HG03354 (cell line): ENCODE data around the gene SLC44A3.

Experiments
- ATAC-seq: cut with Tn5 transposase; IDR thresholded peaks from one replicate; pipeline ENCODE4 v1.9.1; 2021; ENCODE audit warnings: mild to moderate bottlenecking; ENCODE audit not compliant: unreplicated experiment, poor library complexity, severe bottlenecking

Gene SLC44A3

DNA sequence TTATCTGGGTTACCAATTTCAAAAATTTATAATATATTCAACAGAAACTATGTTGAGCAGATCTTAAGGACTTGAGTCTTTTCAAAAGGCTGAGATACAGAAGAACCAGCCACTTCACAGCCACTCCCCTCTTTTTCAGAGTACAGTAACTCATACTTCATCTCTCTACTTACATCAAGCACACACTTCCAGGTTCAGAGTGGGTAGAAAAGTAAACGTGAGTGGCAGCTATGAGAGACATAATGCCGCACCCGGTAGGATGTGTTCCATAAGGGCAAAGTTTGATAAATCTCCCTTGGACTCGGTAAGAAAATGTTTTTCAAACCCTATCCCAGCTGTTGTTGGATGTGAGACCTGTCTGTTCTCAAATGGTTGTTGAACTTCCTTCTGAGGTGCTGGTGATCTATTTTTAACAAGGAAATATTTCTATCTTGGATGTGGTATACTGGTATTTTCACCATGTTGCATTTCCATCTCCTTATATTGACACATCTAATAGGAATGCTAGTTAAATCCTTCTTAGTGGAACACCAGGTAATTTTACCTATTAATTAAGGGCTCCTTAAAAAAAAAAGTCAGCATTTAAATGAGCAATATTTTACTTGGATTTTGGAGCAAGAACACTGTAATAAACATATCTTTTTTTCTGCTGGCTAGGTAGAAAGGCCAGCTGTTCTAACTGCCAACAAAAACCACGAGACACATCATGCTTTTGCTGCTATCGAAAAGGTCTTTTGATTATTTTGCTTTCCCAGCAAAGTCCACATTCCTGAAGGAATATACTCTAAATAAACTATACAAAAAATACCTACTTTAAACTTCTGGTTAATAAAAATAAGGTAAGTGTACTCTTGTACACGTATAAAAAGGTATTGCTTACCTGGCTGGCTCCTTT is 78.6 kb downstream of the SLC44A3 start:
- ATAC-seq: no peak

DNA sequence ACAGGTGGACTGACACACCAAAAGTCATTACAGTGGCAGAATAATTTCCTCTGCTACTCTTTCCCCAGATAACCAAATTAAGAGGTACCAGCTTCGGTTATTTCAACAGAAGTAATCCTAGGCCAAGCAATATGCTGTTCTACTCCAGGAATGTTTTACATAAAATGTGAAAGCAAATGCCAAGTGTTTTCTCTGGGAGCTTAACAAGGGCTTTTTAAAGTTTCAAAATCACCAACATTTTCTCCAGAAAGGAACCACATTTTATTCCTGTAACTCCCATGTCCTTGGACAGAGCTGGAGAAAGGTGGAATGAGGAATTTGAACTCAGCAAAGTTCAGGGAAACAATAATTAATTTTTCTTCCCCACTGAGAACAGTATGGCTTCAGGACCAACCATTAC is 79.6 kb downstream of the SLC44A3 start:
- ATAC-seq: no peak

DNA sequence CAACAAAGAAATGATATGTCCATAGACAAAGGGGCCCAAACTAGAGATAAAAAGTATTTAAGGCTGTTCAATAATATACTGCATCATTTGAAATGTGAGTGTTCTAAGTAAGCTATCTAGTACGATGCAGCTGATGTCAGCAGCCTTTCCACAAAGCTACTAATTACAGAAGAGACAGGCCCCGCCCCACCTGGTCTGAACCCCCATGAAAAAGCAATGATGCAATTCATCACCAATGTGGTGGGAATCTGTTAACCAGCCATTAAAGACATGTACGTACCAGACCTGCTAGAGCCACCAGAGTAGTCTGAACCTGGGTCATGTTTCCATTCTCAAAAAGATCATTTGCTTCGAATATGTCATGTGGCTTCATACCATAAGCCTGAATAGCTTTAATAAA is 81.7 kb downstream of the SLC44A3 start:
- no peak for ATAC-seq

DNA sequence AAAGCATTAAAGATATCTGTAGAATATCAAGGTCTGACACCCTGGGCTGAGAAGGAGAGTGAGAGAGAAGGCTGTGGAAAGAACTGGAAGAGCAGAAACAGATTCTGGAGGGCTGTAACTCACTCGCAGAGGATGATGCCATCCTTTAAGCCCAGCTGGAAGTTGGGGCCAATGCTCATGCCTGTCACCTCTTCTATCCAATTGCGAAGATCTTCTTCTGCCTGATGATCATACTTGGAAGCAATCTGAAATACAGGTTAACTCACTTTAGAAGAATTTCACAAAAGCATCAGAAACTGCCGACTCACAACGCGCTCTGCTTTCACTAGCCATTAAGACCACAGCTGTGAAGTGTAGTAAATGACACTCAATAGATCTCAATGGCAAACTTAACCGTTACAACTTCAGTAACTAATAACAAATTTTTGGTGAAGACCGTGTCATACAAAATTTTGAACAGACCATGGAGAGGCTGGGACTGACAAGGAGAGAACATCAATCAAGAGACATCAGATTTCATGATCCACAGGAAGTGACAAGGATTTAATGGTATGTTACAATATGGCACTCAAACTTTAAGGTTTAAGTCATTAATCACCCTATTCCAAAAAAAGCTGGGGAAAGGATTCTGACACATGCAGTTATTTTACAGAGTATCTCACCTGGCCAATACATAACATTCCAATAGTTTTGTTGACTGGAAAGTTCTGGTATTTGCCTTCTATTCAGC is 83.3 kb downstream of the SLC44A3 start:
- ATAC-seq: no peak

DNA sequence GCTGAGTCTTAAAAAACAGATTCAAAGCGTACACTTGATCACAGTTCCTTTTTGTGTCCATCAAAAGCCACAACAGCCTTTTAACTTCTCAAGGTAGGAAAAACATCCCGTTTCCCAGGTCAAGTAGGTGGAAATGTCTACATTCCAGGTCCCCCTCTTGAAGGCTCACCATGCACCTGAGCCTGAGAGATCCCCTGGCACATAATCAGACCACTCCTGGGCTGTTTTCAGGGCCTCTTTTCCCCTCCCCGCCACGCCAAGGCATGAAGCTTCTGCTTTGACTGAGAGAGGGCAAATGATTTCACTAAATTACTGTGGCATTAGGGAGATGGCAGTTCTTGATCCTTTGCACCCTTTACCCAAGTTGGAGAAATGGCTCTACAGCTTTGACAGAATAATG is 85.0 kb downstream of the SLC44A3 start:
- ATAC-seq: no peak

DNA sequence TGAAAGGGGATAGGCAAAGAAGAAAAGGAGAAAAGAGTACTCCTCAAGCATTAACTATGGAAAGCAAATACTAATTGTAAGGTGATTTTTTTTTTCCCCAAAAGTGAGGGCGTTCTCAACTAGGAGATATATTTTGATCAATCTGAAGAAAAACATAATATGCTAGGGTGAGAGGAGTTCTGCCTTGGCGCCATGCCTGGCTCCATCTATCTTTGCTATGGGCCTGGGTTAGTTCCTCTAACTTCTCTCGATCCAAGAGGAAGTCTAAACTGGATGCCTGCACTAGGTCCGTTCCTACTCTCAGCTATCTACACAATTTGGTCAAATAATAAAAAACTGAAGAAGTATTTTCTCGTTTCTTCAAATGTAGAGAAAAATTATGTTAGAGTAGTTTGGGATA is 86.2 kb downstream of the SLC44A3 start:
- no peak for ATAC-seq

DNA sequence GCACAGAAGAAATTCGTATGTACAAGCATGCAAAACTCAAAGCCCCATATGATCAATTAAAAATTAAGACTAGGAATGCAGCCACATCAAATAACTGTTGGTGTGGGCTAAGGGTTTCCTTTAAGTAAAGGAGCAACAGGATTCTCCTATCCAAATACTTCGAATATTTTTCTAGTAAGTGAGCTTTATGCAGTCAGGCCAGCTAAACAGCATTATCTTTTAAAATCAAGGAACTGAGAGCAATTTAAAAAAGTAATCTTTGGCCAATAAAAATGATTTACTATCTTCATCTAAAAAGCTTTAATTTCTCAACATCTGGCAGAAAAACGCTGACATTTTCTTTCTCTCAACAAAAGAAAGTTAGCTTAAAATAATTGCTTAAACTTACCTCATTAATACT is 87.0 kb downstream of the SLC44A3 start:
- ATAC-seq: no peak

DNA sequence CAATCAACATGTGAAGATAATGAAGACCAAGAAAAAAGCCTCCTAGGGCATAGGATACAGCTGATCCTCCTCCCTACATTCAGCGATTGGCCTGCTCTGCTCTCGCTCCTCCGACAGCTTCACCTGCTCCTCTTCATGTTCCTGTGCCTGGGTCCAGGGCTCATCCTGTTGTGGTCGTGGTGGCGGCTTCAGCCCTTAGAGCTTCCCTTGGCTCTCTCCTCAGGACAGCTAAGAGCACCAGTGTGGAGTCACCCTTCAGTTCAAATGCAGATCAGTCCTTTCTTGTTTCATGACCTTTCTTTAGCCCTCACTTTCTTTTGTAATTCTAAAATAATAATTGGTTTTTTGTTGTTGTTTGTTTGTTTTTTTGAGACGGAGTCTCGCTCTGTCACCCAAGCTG is 88.0 kb downstream of the SLC44A3 start:
- no peak for ATAC-seq

DNA sequence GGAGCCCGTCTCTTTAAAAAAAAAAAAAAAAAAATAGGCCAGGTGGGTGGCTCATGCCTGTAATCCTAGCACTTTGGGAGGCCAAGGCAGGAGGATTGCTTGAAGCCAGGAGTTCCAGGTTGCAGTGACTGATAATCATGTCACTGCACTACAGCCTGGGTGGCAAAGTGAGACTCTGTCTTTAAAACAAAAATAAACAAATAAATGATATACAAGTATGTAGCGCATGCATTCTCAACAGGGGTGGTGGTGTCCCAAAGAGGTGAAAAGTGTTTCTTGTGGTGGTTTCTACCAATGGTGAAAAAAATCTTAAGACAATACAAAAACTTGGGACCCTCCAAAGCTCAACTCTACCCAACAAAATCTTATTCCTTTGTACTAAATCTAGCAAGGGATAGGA is 88.8 kb downstream of the SLC44A3 start:
- no peak for ATAC-seq

DNA sequence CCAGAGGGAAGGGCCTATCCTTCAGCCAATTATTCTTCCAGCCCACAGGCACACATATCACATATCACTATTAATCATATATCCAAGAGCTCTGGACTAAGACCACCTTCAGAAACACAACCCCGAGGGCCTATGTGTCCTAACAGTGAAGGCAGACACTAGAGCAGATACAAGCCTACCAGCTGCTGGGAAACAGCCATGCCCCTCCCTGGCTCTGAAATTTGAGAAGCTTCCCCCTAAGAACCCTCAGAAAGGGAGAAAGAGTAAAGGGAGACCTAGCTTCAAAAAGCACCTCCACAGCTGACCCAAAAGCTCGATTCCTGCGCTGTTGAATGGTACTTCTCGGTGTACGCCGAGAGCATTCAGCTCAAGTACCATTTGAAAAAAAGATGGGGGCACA is 89.3 kb downstream of the SLC44A3 start:
- ATAC-seq: no peak

DNA sequence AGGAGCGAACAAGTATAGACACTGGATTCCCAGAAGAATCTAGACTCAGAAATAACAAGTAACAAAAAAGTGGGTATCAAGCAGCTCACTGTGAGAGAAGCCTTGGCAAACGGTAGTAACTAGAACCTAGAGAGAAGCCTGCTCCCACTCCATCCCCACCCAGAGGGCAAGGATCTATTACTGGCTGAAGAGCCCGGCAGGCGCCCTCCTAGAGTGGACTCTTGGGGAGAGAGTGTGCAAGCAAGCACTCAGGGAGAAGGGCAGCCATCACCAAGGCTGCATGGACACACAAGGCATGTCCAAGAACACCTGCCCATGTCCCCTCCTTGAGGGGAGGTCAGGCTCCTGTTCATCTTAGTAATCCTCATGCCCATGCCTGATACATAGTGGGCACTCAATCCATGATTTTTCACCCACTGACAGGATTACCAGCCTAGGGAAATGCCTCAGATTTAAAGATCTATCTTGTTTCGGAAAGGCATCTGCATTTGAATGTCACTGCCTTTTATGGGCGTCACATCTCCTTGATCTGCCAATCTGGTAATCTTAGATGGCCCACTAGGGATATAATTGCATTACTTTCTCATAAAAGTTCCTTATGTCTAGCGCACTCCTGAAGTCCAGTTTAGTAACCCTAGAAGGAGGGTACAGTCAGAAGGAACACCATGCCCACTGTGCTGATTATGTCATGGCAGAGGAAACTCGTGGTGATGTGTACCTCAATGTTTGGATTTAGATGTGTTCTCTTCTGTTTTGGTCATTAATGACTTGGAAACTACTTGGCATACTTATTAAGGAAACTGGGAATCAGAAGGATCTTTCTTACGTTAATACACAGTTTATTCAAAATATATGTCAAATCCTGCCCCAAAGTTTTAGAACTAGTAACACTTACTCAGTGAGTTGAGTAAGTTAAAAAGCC is 92.4 kb downstream of the SLC44A3 start:
- ATAC-seq: no peak

DNA sequence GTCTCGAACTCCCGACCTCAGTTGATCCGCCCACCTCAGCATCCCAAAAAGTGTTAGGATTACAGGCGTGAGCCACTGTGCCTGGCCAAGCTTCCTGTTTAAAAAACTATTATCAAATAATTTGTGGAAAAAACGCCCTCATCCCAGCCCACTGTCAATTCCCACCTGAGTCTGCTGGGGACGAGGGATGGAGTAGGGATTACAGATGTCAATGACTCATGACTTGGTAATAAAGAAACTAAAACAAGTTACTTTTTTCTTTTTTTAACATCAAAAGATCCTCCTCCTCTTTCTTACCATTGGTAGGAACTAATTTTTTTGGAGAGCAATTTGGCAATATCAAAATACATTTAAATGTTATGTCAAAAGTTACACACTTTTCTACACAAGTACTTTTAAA is 97.1 kb downstream of the SLC44A3 start:
- ATAC-seq: no peak

DNA sequence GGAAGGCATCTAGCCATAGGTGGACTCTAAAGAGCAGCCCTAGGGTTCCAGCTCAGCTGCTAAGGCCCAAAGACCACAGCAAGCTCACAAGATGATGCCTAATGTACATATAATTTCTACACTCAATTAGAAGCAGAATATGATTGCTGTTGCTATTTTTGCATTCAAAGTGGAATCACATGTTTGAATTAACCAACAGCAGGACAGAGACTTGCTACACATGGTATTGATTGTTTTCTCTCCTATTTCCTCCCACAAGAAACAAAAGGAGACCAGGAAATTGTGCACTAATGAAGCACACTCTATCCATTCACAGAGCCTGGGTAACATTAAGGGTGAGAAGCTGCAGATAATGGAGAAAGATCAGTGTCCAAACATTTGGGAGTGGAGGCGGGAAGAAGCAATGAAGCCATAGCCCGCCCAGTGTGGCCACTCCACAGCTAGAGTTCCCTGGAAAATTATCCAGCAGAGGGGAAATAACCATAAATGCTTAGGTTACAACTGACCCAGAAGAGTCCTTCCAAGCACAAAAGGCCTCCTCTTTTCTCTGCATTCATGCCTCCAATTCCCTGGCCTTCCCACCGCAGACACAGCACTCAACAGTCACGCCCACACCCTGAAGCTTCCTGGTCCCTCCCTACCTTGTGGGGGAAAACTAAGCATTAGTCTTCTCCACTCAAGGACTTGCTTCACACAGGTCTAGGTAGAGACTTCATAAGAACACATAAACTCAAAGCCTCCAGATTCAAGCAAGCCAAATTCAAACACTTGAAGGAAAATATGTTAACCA is 99.3 kb downstream of the SLC44A3 start:
- ATAC-seq: no peak

DNA sequence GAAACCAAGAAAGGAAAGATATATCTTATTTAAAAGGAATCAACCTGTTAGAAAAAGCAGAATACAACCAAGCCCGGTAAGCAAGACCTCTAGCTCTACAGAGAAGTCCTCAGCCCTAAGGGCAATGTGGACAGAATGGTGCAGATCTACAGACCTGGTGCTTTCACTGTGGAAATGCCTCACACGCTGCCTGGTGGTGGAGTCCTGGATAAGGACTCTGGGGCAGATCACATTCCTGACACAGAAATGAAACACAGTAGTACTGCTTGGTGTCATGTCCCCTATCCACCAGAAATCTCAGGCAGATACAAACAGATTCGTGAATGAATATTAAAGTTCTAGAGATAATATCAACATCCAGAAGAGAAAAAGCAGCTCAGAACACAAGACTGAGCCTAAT is 99.9 kb downstream of the SLC44A3 start:
- no peak for ATAC-seq

DNA sequence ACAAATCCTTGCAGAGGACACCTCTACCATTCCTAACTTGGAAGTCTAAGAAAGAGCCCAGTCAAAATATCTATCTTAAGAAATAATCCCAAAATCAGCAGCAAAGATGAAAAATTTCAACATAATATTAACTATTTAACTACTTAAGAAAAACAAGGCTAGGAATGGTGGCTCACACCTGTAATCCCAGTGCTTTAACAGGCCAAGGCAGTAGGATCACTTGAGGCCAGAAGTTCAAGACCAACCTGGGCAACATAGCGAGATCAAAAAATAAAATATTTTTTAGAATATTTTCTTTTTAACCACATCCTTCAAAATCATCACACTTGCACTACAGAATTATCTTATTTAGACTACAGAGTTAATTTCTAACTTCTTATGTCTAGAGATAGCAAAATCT is 101.8 kb downstream of the SLC44A3 start:
- no peak for ATAC-seq

DNA sequence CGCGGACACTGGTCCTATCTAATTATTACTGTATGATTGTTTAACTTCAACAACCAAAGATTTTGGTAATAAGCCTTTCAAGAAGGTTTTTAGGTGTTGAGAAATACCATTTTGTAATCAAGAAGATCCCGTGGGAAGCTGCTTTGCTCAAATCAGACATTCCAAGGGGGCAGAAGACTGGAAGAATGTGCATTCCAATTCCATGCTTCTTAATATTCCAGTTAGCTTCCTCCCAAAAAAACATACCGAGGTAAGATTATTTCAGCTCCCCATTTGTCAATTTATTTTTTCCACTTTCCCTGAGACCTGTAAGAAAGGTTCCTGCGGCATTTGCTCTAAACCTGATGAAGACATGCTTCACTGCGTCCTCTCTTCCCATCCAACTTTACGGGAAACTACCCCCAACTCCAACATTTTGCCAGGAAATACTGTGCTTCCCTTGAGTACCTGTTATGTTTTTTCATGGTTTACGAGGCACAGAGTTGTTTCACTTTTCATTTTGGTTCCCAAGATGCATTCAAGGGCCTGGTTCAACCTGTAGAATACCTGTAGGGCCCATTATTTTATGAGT is 102.7 kb downstream of the SLC44A3 start:
- no peak for ATAC-seq

DNA sequence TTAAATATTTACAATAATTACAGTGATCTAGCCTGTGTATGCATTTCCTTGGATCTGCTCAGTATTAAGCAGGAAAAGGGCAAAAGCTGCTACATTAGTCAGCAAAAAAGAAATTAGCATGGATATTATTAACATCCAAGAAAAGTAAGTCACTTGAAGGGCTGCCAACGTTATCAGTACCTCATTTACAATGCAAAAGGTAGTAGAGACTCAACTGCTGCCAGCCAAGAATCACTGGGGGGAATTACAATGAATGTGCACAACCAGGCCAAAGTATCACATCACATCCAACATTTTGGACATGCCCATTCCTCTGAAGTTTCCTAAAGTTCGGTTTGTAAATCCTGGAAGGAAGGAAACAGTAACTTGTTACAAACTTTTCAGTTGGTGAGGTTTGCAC is 104.8 kb downstream of the SLC44A3 start:
- ATAC-seq: no peak

DNA sequence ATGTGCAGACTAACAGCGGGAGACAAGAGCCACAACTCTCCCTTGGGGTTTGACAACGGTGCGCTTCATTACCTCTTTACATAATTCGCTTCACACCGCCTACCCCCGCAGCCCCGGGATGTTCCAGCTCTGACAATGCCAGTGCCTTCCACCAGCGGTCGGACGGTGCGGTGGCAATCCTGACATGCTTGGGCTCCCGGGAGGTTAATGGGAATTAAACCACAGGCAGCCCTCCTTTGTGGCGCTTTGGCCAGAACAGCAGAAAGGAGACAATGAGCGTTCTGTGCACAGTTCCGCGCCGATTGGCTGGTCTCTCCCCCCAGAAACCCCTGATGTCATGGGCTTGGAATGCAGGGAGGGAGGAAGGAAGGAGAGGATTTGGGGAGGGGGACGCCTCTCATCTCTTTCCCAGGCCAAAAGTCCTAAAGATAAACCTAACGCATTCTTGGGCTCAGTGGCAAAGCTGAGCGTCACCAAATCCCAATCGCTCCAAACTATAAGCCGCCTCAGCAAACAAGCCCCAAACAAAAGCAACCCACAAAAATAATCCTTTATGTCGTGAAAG is 105.5 kb downstream of the SLC44A3 start:
- ATAC-seq: no peak
